GM12892 (cell line): ENCODE data around the gene KCTD19.

Source experiments
- POLR2A ChIP-seq: IDR thresholded peaks from 2 replicates; pipeline ENCODE4 v1.6.1; 2011; ENCODE audit warnings: low read depth, low read length, control low read depth
- POLR2AphosphoS5 ChIP-seq: IDR thresholded peaks from 2 replicates; pipeline ENCODE4 v1.6.1; 2011; ENCODE audit warnings: low read depth, low read length, control low read depth
- TAF1 ChIP-seq: IDR thresholded peaks from 2 replicates; pipeline ENCODE4 v1.6.1; 2011; ENCODE audit warnings: low read depth, mild to moderate bottlenecking, control low read depth, low read length, borderline replicate concordance

DNA sequence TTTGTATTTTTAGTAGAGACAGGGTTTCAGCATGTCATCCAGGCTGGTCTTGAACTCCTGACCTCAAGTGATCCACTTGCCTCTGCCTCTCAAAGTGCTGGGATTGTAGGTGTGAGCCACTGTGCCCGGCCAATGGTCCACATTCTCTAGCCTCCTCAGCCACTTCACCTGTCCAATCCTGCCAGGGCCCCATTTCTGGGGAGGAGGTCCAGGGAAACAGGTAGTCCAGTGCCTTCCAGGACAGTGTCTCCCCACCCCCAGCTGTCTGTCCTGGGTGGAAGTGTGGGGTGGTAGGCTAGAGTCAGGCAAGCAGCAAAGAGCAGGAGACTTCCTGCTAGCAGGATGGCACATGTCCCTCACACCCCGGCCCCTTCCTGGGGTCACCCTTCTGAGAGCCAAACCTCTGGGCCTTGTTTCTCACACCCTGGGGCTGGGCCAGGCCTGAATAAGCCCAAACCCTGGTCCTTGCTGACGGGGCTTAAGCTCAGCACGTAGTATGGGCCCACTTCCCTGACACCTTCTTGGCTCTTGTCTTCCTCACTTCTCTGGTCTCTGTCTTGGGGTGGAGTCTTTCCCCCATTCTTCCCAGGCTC lies 84.3 kb downstream of the KCTD19 start:
- no peak for TF ChIP-seq POLR2A
- TF ChIP-seq POLR2AphosphoS5: no peak
- TF ChIP-seq TAF1: no peak
